H9 (cell line): ENCODE data around the gene BOD1L1. TPM values are rescaled to one million over a fixed set of nuclear protein-coding genes. Genes with fewer than 3 reads are reported as not detected.
A peak's percentile ranks its signal among the peaks of the same experiment; 100 is the strongest.

Experiments used
- DNase-seq: peaks from one replicate; pipeline ENCODE4 v3.0.0-alpha.2; 2017
- H2AFZ ChIP-seq: one replicate; pipeline ENCODE4 v1.6.1; 2013; ENCODE audit warnings: mild to moderate bottlenecking, low read length, control low read depth, moderate library complexity
- H2AK5ac ChIP-seq: 2 replicates; pipeline ENCODE4 v1.6.1; 2013; ENCODE audit warnings: low read length, control low read depth, mixed read lengths; ENCODE audit not compliant: insufficient read length
- H2BK120ac ChIP-seq: one replicate; pipeline ENCODE4 v1.6.1; 2013; ENCODE audit warnings: low read depth, mild to moderate bottlenecking, low read length, control low read depth, inconsistent platforms; ENCODE audit not compliant: poor library complexity, severe bottlenecking
- H2BK12ac ChIP-seq: 2 replicates; pipeline ENCODE4 v1.6.1; 2013; ENCODE audit warnings: low read length, control low read depth, mixed read lengths, low read depth; ENCODE audit not compliant: insufficient read length
- H2BK15ac ChIP-seq: 2 replicates; pipeline ENCODE4 v1.6.1; 2013; ENCODE audit warnings: low read depth, low read length, control low read depth
- H2BK20ac ChIP-seq: one replicate; pipeline ENCODE4 v1.6.1; 2013; ENCODE audit warnings: low read depth, mild to moderate bottlenecking, low read length, control low read depth, inconsistent platforms; ENCODE audit not compliant: poor library complexity, severe bottlenecking
- H2BK5ac ChIP-seq: 2 replicates; pipeline ENCODE4 v1.6.1; 2013; ENCODE audit warnings: low read length, control low read depth, mixed read lengths; ENCODE audit not compliant: insufficient read length
- H3K14ac ChIP-seq: 2 replicates; pipeline ENCODE4 v1.6.1; 2013; ENCODE audit warnings: low read length, control low read depth; ENCODE audit not compliant: insufficient read depth
- H3K18ac ChIP-seq: 2 replicates; pipeline ENCODE4 v1.6.1; 2013; ENCODE audit warnings: low read depth, mild to moderate bottlenecking, mixed read lengths, low read length, control low read depth; ENCODE audit not compliant: insufficient read length
- H3K23ac ChIP-seq: 2 replicates; pipeline ENCODE4 v1.6.1; 2013; ENCODE audit warnings: low read length, control low read depth, mixed read lengths, low read depth; ENCODE audit not compliant: insufficient read length
- H3K23me2 ChIP-seq: 2 replicates; pipeline ENCODE4 v1.6.1; 2013; ENCODE audit warnings: low read depth, mild to moderate bottlenecking, mixed read lengths, low read length, control low read depth; ENCODE audit not compliant: insufficient read length, poor library complexity, severe bottlenecking
- H3K27ac ChIP-seq: 2 replicates; pipeline ENCODE4 v1.5.1; 2013; ENCODE audit warnings: low read length, control low read depth, mixed read lengths, low read depth; ENCODE audit not compliant: insufficient read length
- H3K27me3 ChIP-seq: 2 replicates; pipeline ENCODE4 v1.6.1; 2013; ENCODE audit warnings: low read length, control low read depth, inconsistent platforms; ENCODE audit not compliant: insufficient read depth
- H3K4ac ChIP-seq: 2 replicates; pipeline ENCODE4 v1.6.1; 2013; ENCODE audit warnings: low read depth, mild to moderate bottlenecking, control low read depth, inconsistent platforms, low read length, moderate library complexity
- H3K4me1 ChIP-seq: 2 replicates; pipeline ENCODE4 v1.6.1; 2013; ENCODE audit warnings: low read length, control low read depth, inconsistent platforms; ENCODE audit not compliant: insufficient read depth
- H3K4me2 ChIP-seq: 2 replicates; pipeline ENCODE4 v1.6.1; 2013; ENCODE audit warnings: low read length, control low read depth, mixed read lengths; ENCODE audit not compliant: insufficient read length, insufficient read depth
- H3K56ac ChIP-seq: 2 replicates; pipeline ENCODE4 v1.6.1; 2013; ENCODE audit warnings: low read depth, mild to moderate bottlenecking, mixed read lengths, low read length, control low read depth; ENCODE audit not compliant: insufficient read length
- H3K79me1 ChIP-seq: 2 replicates; pipeline ENCODE4 v1.6.1; 2013; ENCODE audit warnings: low read depth, mild to moderate bottlenecking, moderate library complexity, low read length, control low read depth, inconsistent platforms; ENCODE audit not compliant: insufficient read depth, poor library complexity, severe bottlenecking
- H3K79me2 ChIP-seq: 2 replicates; pipeline ENCODE4 v1.6.1; 2013; ENCODE audit warnings: low read length, control low read depth, inconsistent platforms; ENCODE audit not compliant: insufficient read depth
- H3K9ac ChIP-seq: 2 replicates; pipeline ENCODE4 v1.6.1; 2013; ENCODE audit warnings: low read length, control low read depth, mixed read lengths; ENCODE audit not compliant: insufficient read length; ENCODE audit errors: extremely low read depth
- H3K9me3 ChIP-seq: one replicate; pipeline ENCODE4 v1.6.1; 2013; ENCODE audit warnings: low read depth, low read length, inconsistent platforms; ENCODE audit not compliant: control insufficient read depth
- H3T11ph ChIP-seq: one replicate; pipeline ENCODE4 v1.6.1; 2013; ENCODE audit warnings: mild to moderate bottlenecking, low read length, control low read depth, inconsistent platforms
- H4K20me1 ChIP-seq: one replicate; pipeline ENCODE4 v1.6.1; 2013; ENCODE audit not compliant: control insufficient read depth, insufficient read length, insufficient read depth
- H4K5ac ChIP-seq: 2 replicates; pipeline ENCODE4 v1.6.1; 2013; ENCODE audit warnings: low read depth, mild to moderate bottlenecking, mixed read lengths, low read length, control low read depth; ENCODE audit not compliant: insufficient read length
- H4K8ac ChIP-seq: replicated peaks from 2 replicates; pipeline ENCODE4 v1.6.1; 2013; ENCODE audit warnings: low read length, control low read depth, mixed read lengths, low read depth; ENCODE audit not compliant: insufficient read length
- H4K91ac ChIP-seq: 2 replicates; pipeline ENCODE4 v1.6.1; 2013; ENCODE audit warnings: low read depth, mild to moderate bottlenecking, moderate library complexity, mixed read lengths, low read length, control low read depth; ENCODE audit not compliant: insufficient read length
- H3K27ac Mint-ChIP-seq, 3 experiments: 2 replicates in 2 of 3; 3 replicates in 1 of 3; pipeline ENCODE4 v1.8.0; 2020 to 2021; ENCODE audit warnings: mixed read lengths in 3 of 3, mild to moderate bottlenecking in 1 of 3, moderate library complexity in 1 of 3
- H3K27me3 Mint-ChIP-seq: 2 replicates; pipeline ENCODE4 v1.8.0; 2021; ENCODE audit warnings: low read depth, mild to moderate bottlenecking, moderate library complexity, mixed read lengths
- H3K36me3 Mint-ChIP-seq, 3 experiments: 2 replicates in 2 of 3; 3 replicates in 1 of 3; pipeline ENCODE4 v1.8.0; 2020 to 2021; ENCODE audit warnings: low read depth in 3 of 3, mixed read lengths in 3 of 3; ENCODE audit not compliant: insufficient read depth in 1 of 3
- H3K4me1 Mint-ChIP-seq, 2 experiments: 2 replicates each; pipeline ENCODE4 v1.8.0; 2020; ENCODE audit warnings: mixed read lengths in 2 of 2
- H3K4me3 Mint-ChIP-seq, 2 experiments: 2 replicates in 1 of 2; 3 replicates in 1 of 2; pipeline ENCODE4 v1.8.0; 2020 to 2021; ENCODE audit warnings: mild to moderate bottlenecking in 2 of 2, mixed read lengths in 2 of 2, moderate library complexity in 1 of 2
- H3K9me3 Mint-ChIP-seq, 2 experiments: 2 replicates in 1 of 2; 3 replicates in 1 of 2; pipeline ENCODE4 v1.8.0; 2020; ENCODE audit warnings: mild to moderate bottlenecking in 2 of 2, mixed read lengths in 2 of 2, moderate library complexity in 1 of 2
- WGBS: extraction: QIAGEN DNeasy Blood & Tissue Kit; methylation state at CpG from one replicate; pipeline ENCODE4 v1.1.7; 2013; ENCODE audit warnings: missing lambda C conversion rate, low lambda C conversion rate, mixed read lengths; ENCODE audit not compliant: insufficient read length; ENCODE audit errors: extremely low coverage; 5-methylcytosine and 5-hydroxymethylcytosine counted together
- long read RNA-seq: library from polyadenylated mRNA; unstranded; transcript quantifications from one replicate; pipeline ENCODE4 v2.0.0, GENCODE V29; 2020
- total RNA-seq: library from RNA; stranded (reverse); gene quantifications from 2 replicates; pipeline ENCODE4 v1.2.1, GENCODE V29; 2021
- TF ChIP-seq, protein P1 (sequence below): fragments of 200-600 bp; sonication (generic); conservative IDR thresholded peaks from 3 replicates; pipeline ENCODE4 v1.8.0; 2021; ENCODE audit warnings: antibody characterized with exemption, mild to moderate bottlenecking

The BOD1L1 gene
- total RNA-seq, result 32.7 and 37.8 TPM in 2 replicates
- long read RNA-seq, partial matches to known transcripts, result 10 of 15 reads
- long read RNA-seq, other reads (novel, unspliced or antisense), result 5 of 15 reads

DNA sequence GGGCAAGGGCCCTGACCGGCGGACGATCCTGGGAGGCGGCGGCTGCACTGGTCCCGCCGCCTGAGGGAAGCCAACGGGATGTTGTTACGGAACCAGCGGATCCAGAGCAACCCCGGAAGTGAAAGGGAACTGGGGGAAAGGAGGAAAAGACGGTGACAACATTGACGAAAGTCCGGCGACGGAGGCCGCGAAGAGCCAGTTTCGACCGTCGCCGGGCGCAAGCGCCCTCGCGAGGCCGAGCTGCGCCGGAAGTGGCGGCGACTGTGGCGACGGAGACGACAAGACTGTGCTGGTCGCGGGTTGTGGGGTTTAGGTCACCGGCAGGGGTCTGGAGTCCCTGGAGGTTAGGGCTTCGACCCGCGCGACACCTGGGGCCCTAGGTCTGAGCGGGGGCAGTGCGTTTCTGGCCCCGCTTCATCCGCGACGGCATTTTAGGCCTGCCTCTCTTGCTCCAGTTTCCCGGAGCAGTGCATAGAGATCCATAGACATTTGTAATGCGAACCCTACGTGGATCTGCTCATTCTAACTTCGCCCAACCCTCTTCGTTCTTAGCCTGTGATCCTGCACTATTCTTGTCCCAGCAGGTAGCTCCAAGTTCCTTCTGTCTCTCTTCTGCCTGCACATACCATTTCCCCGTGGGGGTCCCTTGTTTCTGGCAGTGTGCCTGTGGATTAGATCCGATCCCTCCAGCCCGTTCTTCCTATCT, at the start of gene BOD1L1:
Gene BOD1L1 (minus strand): TSS at position 120 of the 706 bp plus-strand sequence. CDS start 138 bp downstream, outside the sequence.
- H4K8ac ChIP-seq, result no peak within 1 kb of the TSS
- TF ChIP-seq, protein P1, sequence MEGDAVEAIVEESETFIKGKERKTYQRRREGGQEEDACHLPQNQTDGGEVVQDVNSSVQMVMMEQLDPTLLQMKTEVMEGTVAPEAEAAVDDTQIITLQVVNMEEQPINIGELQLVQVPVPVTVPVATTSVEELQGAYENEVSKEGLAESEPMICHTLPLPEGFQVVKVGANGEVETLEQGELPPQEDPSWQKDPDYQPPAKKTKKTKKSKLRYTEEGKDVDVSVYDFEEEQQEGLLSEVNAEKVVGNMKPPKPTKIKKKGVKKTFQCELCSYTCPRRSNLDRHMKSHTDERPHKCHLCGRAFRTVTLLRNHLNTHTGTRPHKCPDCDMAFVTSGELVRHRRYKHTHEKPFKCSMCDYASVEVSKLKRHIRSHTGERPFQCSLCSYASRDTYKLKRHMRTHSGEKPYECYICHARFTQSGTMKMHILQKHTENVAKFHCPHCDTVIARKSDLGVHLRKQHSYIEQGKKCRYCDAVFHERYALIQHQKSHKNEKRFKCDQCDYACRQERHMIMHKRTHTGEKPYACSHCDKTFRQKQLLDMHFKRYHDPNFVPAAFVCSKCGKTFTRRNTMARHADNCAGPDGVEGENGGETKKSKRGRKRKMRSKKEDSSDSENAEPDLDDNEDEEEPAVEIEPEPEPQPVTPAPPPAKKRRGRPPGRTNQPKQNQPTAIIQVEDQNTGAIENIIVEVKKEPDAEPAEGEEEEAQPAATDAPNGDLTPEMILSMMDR, result peak; percentile 58

More for the DNA sequence above, at the start of gene BOD1L1:
- Histone ChIP-seq H2BK15ac (no peak within 1 kb of the TSS), H2BK120ac (no peak within 1 kb of the TSS), H4K20me1 (no peaks in the 10 kb centered on the region), H3K56ac (no peak within 1 kb of the TSS), H3K23me2 (peaks cover 5% of the 10 kb centered on the region), H2AFZ (peak within 1 kb of the TSS; percentile 41), H3K18ac (peak within 1 kb of the TSS; percentile 45), H3K27ac (peak within 1 kb of the TSS; percentile 3), H3K4ac (no peak within 1 kb of the TSS), H4K5ac (peak within 1 kb of the TSS; percentile 47), H2BK12ac (no peak within 1 kb of the TSS), H3K4me2 (peak within 1 kb of the TSS; percentile 99), H3K27me3 (no peaks in the 10 kb centered on the region), H3K9me3 (no peaks in the 10 kb centered on the region), H2AK5ac (no peak within 1 kb of the TSS), H3K9ac (peak within 1 kb of the TSS; percentile 88), H2BK5ac (no peak within 1 kb of the TSS), H2BK20ac (no peak within 1 kb of the TSS), H4K91ac (no peak within 1 kb of the TSS), H3K79me1 (peaks cover 4% of the 10 kb centered on the region), H3K4me1 (peaks cover 5% of the 10 kb centered on the region; the same call in 1 of the 2 replicates), H3K23ac (no peak within 1 kb of the TSS), H3K79me2 (peaks cover 17% of the 10 kb centered on the region; the same call in 1 of the 2 replicates), H3T11ph (no peak within 1 kb of the TSS), H3K14ac (peak within 1 kb of the TSS; percentile 55; the same call in 1 of the 2 replicates)
- no peaks in the 10 kb centered on the region for H3K36me3 Mint-ChIP-seq
- peak within 1 kb of the TSS; percentile 90 to 97 (median 94) for H3K27ac Mint-ChIP-seq
- peak; percentile 91 for DNase-seq
- H3K4me1 Mint-ChIP-seq, result peaks cover 9 to 16% of the 10 kb centered on the region in 2 experiments
- peaks cover 0 to 3% of the 10 kb centered on the region in 2 experiments; a peak in 1 of 5 replicates for H3K9me3 Mint-ChIP-seq
- H3K4me3 Mint-ChIP-seq, result peak within 1 kb of the TSS; percentile 89 to 96
- no CpG with 5 or more reads among the region's 55 CpGs for WGBS
- H3K27me3 Mint-ChIP-seq, result no peaks in the 10 kb centered on the region
